MM.1S (cell line): ENCODE results near the gene RAB6B.

Source experiments
- DNase-seq: peaks from one replicate; pipeline ENCODE4 v3.0.0-alpha.2; 2015
- H2AFZ ChIP-seq: fragments of 300-600 bp; sonication (generic); 2 replicates; pipeline ENCODE4 v1.6.0; 2016; ENCODE audit warnings: antibody characterized with exemption, low read length
- H3F3A ChIP-seq: fragments of 300-600 bp; sonication (generic); 2 replicates; pipeline ENCODE4 v1.6.1; 2016; ENCODE audit warnings: mild to moderate bottlenecking, antibody characterized with exemption, low read length, moderate library complexity, mixed read lengths; ENCODE audit not compliant: insufficient read depth
- H3K27ac ChIP-seq: fragments of 300-600 bp; sonication (generic); 2 replicates; pipeline ENCODE4 v1.5.1; 2016; ENCODE audit warnings: mild to moderate bottlenecking, low read length
- H3K27me3 ChIP-seq: fragments of 300-600 bp; sonication (generic); replicated peaks from 2 replicates; pipeline ENCODE4 v1.6.0; 2016; ENCODE audit warnings: low read length; ENCODE audit not compliant: insufficient read depth
- H3K36me3 ChIP-seq: fragments of 300-600 bp; sonication (generic); replicated peaks from 2 replicates; pipeline ENCODE4 v1.6.1; 2016; ENCODE audit warnings: mild to moderate bottlenecking, low read length, mixed read lengths; ENCODE audit not compliant: insufficient read depth
- H3K4me1 ChIP-seq: fragments of 300-600 bp; sonication (generic); 2 replicates; pipeline ENCODE4 v1.6.1; 2016; ENCODE audit warnings: low read length, mixed read lengths
- H3K4me2 ChIP-seq: fragments of 300-600 bp; sonication (generic); 2 replicates; pipeline ENCODE4 v1.6.0; 2016; ENCODE audit warnings: low read depth, low read length
- H3K4me3 ChIP-seq: fragments of 300-600 bp; sonication (generic); 2 replicates; pipeline ENCODE4 v1.5.1; 2016; ENCODE audit warnings: low read length, mixed read lengths
- H3K79me2 ChIP-seq: fragments of 300-600 bp; sonication (generic); 2 replicates; pipeline ENCODE4 v1.6.1; 2016; ENCODE audit warnings: mixed run types, low read length, mixed read lengths
- H3K9ac ChIP-seq: fragments of 300-600 bp; sonication (generic); 2 replicates; pipeline ENCODE4 v1.6.1; 2016; ENCODE audit warnings: low read length, mixed read lengths
- H3K9me2 ChIP-seq: fragments of 300-600 bp; sonication (generic); replicated peaks from 2 replicates; pipeline ENCODE4 v1.6.1; 2016; ENCODE audit warnings: mild to moderate bottlenecking, low read length, mixed read lengths; ENCODE audit not compliant: insufficient read depth
- H3K9me3 ChIP-seq: fragments of 300-600 bp; sonication (generic); replicated peaks from 2 replicates; pipeline ENCODE4 v1.6.1; 2016; ENCODE audit warnings: mild to moderate bottlenecking, low read length, mixed read lengths; ENCODE audit not compliant: insufficient read depth
- H4K20me1 ChIP-seq: fragments of 300-600 bp; sonication (generic); 2 replicates; pipeline ENCODE4 v1.6.1; 2016; ENCODE audit warnings: mild to moderate bottlenecking, low read length, moderate library complexity, mixed read lengths; ENCODE audit not compliant: insufficient read depth
- CTCF ChIP-seq: fragments of 300-600 bp; sonication (generic); IDR thresholded peaks from 2 replicates; pipeline ENCODE4 v1.5.1; 2016; ENCODE audit warnings: antibody characterized with exemption, low read length, mixed read lengths
- EZH2 ChIP-seq: fragments of 300-600 bp; sonication (generic); optimal IDR thresholded peaks from 2 replicates; pipeline ENCODE3; 2017; ENCODE audit warnings: low read depth, mild to moderate bottlenecking, antibody characterized with exemption, low read length, mixed read lengths
- EZH2phosphoT487 ChIP-seq: fragments of 300-600 bp; sonication (generic); IDR thresholded peaks from 2 replicates; pipeline ENCODE4 v1.6.1; 2018; ENCODE audit warnings: antibody characterized with exemption, low read length

Gene RAB6B

GRCh38 chr3:133925960-133926735 is 30.5 kb upstream of the RAB6B start:
- TF ChIP-seq CTCF = no peak
- TF ChIP-seq EZH2phosphoT487 = no peak
- TF ChIP-seq EZH2 = no peak
- Histone ChIP-seq H3K27ac (no peak overlapping the region), H3K4me3 (no peak overlapping the region), H3K9me3 (no peaks in the 10 kb centered on the region), H3K27me3 (no peaks in the 10 kb centered on the region), H3K4me2 (no peak overlapping the region), H3K4me1 (0 out of 2 replicates have a peak, but pooled peaks cover 4% of the 10 kb centered on the region), H3F3A (no peaks in the 10 kb centered on the region), H4K20me1 (no peaks in the 10 kb centered on the region), H3K9ac (no peak overlapping the region), H3K9me2 (no peaks in the 10 kb centered on the region), H2AFZ (no peak overlapping the region), H3K79me2 (no peaks in the 10 kb centered on the region), H3K36me3 (no peaks in the 10 kb centered on the region)
- DNase-seq = no peak

- H3K4me2 ChIP-seq = no peak overlapping the region
- no peak overlapping the region for H3K27ac ChIP-seq
- H3F3A ChIP-seq = no peaks in the 10 kb centered on the region
- H3K27me3 ChIP-seq = no peaks in the 10 kb centered on the region
- H3K36me3 ChIP-seq = no peaks in the 10 kb centered on the region
- H3K4me3 ChIP-seq = no peak overlapping the region
- H3K9me3 ChIP-seq = no peaks in the 10 kb centered on the region
- H4K20me1 ChIP-seq = no peaks in the 10 kb centered on the region
- H3K79me2 ChIP-seq = no peaks in the 10 kb centered on the region
- TF ChIP-seq EZH2phosphoT487 (no peak), CTCF (no peak), EZH2 (no peak)
- no peaks in the 10 kb centered on the region for H3K9me2 ChIP-seq
- no peak for DNase-seq
- H2AFZ ChIP-seq = no peak overlapping the region
- no peak overlapping the region for H3K9ac ChIP-seq
- H3K4me1 ChIP-seq = 0 out of 2 replicates have a peak, but pooled peaks cover 4% of the 10 kb centered on the region
These were observed 28.4 kb upstream of the RAB6B start for GRCh38 chr3:133924041-133924440.

DNA sequence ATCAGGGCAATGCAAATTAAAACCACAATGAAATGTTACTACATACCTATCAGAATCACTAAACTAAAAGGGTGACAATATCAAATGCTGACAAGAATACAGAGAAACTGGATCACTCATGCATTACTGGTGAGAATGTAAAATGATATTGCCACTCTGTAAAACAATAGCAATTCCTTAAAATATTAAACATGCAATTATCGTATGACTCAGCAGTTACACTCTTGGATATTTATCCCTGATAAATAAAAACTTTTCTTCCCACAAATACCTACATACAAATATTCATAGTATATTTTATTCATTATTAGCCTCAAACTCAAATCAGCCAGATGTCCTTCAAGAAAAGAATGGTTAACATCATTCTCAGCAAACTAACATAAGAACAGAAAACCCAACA is 25.9 kb upstream of the RAB6B start:
- no peak for DNase-seq
- H3K27ac ChIP-seq = no peak overlapping the region
- H3K4me1 ChIP-seq = no peaks in the 10 kb centered on the region
- no peaks in the 10 kb centered on the region for H3K9me3 ChIP-seq
- no peaks in the 10 kb centered on the region for H3K27me3 ChIP-seq
- no peak overlapping the region for H2AFZ ChIP-seq
- H3K4me3 ChIP-seq = no peak overlapping the region
- H3F3A ChIP-seq = no peaks in the 10 kb centered on the region
- no peaks in the 10 kb centered on the region for H3K36me3 ChIP-seq
- no peaks in the 10 kb centered on the region for H3K9me2 ChIP-seq
- no peak overlapping the region for H3K9ac ChIP-seq
- H3K4me2 ChIP-seq = no peak overlapping the region
- no peaks in the 10 kb centered on the region for H3K79me2 ChIP-seq
- no peak for TF ChIP-seq EZH2phosphoT487
- no peak for TF ChIP-seq CTCF
- TF ChIP-seq EZH2 = no peak
- H4K20me1 ChIP-seq = no peaks in the 10 kb centered on the region
